Kidney (tissue), 14 donors: ENCODE measurements around the gene BCL2L11. TPM values are rescaled to one million over a fixed set of nuclear protein-coding genes. Genes with fewer than 3 reads are reported as not detected.

ENCODE experiments used
- DNase-seq, 5 donors: peaks; one replicate each; pipeline ENCODE4 v3.0.0-alpha.2; 2013 to 2020
- FAIRE-seq: peaks from 2 replicates; lab custom pipeline; 2012; peaks lifted over from hg19 to GRCh38; lab: Jason Lieb, UNC
- H3K27ac ChIP-seq, 2 donors: one replicate each; pipeline ENCODE4 v1.7.0; 2013; ENCODE audit warnings: low read depth in 2 of 2, low read length in 2 of 2, inconsistent platforms in 1 of 2
- H3K27me3 ChIP-seq: one replicate; pipeline ENCODE4 v1.7.1; 2013; ENCODE audit warnings: low read length, inconsistent platforms; ENCODE audit not compliant: control insufficient read depth, insufficient read depth
- H3K36me3 ChIP-seq, 3 donors: one replicate each; pipeline versions ENCODE4 v1.7.0 to v1.7.1; 2013; ENCODE audit warnings: low read length in 3 of 3, control low read depth in 1 of 3, inconsistent platforms in 1 of 3; ENCODE audit not compliant: insufficient read depth in 3 of 3, control insufficient read depth in 2 of 3
- H3K4me1 ChIP-seq, 3 donors: one replicate each; pipeline versions ENCODE4 v1.7.0 to v1.7.1; 2013; ENCODE audit warnings: low read length in 3 of 3, inconsistent platforms in 1 of 3, low read depth in 1 of 3; ENCODE audit not compliant: control insufficient read depth in 2 of 3, insufficient read depth in 2 of 3
- H3K4me3 ChIP-seq, 3 donors: one replicate each; pipeline versions ENCODE4 v1.7.0 to v1.8.1; 2013; ENCODE audit warnings: low read length in 3 of 3, control low read depth in 1 of 3, inconsistent platforms in 1 of 3
- H3K9ac ChIP-seq, 3 donors: one replicate each; pipeline versions ENCODE4 v1.7.0 to v1.7.1; 2013; ENCODE audit warnings: low read length in 3 of 3, control low read depth in 1 of 3, inconsistent platforms in 1 of 3
- H3K9me3 ChIP-seq, 3 donors: one replicate each; pipeline versions ENCODE4 v1.7.0 to v1.7.1; 2013; ENCODE audit warnings: low read length in 3 of 3, control low read depth in 1 of 3, inconsistent platforms in 1 of 3; ENCODE audit not compliant: control insufficient read depth in 2 of 3, insufficient read depth in 1 of 3
- CTCF ChIP-seq: IDR thresholded peaks from 3 replicates; pipeline ENCODE4 v1.5.1; 2012; ENCODE audit warnings: mild to moderate bottlenecking, moderate library complexity, borderline replicate concordance; ENCODE audit not compliant: insufficient read depth; ENCODE audit errors: extremely low read depth
- intact Hi-C: fragments of 100-400 bp; cut with DNase I; formaldehyde crosslinking; loops from one replicate; pipeline ENCODE4 v1.11.1; 2022
- polyA plus RNA-seq: library from polyadenylated mRNA; stranded (reverse); fragments of 350-450 nt; fragmentation: Illumina TruSeq; extraction: RNeasy Lipid Tissue Mini Kit (QIAGEN cat#74804); gene quantifications from one replicate; pipeline ENCODE4 v1.2.3, GENCODE V29; 2014; ENCODE audit warnings: low read depth, low replicate concordance; ENCODE audit not compliant: insufficient read depth
- total RNA-seq: library from RNA; stranded (reverse); fragmentation: NEBNext Ultra II Directional; extraction: Animal tissue kit (Norgen Biotek cat#: 25700); gene quantifications from one replicate; pipeline ENCODE4 v1.2.1, GENCODE V29; 2021
- donor health status: control.
- donor health status: control.
- donor health status: control.
- donor health status: control.
- donor health status: control.
- donor health status: DM: yes; HTN: yes; CAD: no.
- donor health status: Normal renal cell carcinoma (clear cell type).

The BCL2L11 gene
- total and polyA plus RNA-seq, 2 donors from 2014 or later: 6.5 to 32.7 TPM

- TF ChIP-seq CTCF: no peak
- no peak overlapping the region for H3K27ac ChIP-seq
- intact Hi-C loops: no loop called here
Measured at GRCh38 chr2:111207851-111208250, 87.1 kb downstream of the BCL2L11 start.

DNA sequence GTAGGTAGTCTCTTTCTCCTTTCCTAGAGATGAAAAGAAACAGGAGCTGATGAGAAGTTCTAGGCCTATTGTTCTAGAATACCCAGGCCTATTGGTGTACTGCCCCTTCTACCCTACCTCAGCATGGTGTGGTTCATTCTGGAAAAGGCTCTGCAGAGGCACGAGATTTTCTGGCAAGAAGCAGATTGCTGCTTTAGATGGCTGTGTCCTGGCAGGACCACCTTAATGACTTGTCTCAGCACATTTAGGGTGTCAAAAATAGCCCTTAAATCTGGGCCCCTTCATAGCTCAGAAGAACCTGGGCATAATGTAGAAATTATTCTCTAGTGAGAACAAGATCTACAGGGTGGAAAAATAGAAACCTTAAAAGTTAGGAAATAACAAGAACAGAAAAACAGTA lies 87.9 kb downstream of the BCL2L11 start:
- H3K27ac ChIP-seq: no peak overlapping the region
- no peaks in the 10 kb centered on the region for H3K27me3 ChIP-seq
- intact Hi-C loops: no loop called here
- TF ChIP-seq CTCF: no peak
- FAIRE-seq (no peak), DNase-seq (no peak)
- H3K36me3 ChIP-seq: no peaks in the 10 kb centered on the region
- no peaks in the 10 kb centered on the region for H3K4me1 ChIP-seq
- no peak overlapping the region for H3K4me3 ChIP-seq
- H3K9me3 ChIP-seq: peaks cover 0 to 1% (median 0%) of the 10 kb centered on the region in 3 donors
- no peak overlapping the region for H3K9ac ChIP-seq

More at GRCh38 chr2:111207851-111208250, 87.1 kb downstream of the BCL2L11 start:
- H3K36me3 ChIP-seq: no peaks in the 10 kb centered on the region
- H3K4me1 ChIP-seq: no peaks in the 10 kb centered on the region
- H3K9me3 ChIP-seq: no peaks in the 10 kb centered on the region
- DNase-seq (no peak), FAIRE-seq (no peak)
- H3K9ac ChIP-seq: no peak overlapping the region
- no peaks in the 10 kb centered on the region for H3K27me3 ChIP-seq
- no peak overlapping the region for H3K4me3 ChIP-seq

DNA sequence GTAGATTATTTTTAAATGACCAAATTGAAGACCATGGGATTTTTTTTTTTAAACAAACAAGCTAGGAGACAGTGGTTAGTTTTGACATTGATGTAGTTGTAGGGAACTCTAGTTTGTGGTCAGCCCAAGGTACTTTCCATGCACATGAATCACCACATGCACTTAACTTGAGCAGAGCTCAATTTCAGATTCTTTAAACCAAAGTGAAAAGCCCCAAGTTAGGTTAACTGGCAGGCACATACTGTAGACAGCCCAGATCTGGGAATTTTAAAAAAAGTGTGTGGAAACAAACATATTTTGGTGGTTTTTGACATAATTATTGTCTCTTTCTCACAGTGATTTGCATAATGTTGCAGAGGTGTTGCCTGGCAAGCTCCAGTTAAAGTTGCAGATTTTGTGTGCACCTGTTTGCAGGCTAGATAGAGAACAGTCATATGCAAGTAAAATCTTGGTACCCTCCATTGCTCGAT lies 88.4 kb downstream of the BCL2L11 start:
- H3K27ac ChIP-seq: no peak overlapping the region
- H3K27me3 ChIP-seq: no peaks in the 10 kb centered on the region
- H3K4me1 ChIP-seq: no peaks in the 10 kb centered on the region
- intact Hi-C loops: no loop called here
- TF ChIP-seq CTCF: no peak
- no peaks in the 10 kb centered on the region for H3K36me3 ChIP-seq
- H3K9ac ChIP-seq: no peak overlapping the region
- DNase-seq: no peak
- no peak overlapping the region for H3K4me3 ChIP-seq
- FAIRE-seq: no peak
- peaks cover 0 to 4% (median 2%) of the 10 kb centered on the region in 3 donors for H3K9me3 ChIP-seq

DNA sequence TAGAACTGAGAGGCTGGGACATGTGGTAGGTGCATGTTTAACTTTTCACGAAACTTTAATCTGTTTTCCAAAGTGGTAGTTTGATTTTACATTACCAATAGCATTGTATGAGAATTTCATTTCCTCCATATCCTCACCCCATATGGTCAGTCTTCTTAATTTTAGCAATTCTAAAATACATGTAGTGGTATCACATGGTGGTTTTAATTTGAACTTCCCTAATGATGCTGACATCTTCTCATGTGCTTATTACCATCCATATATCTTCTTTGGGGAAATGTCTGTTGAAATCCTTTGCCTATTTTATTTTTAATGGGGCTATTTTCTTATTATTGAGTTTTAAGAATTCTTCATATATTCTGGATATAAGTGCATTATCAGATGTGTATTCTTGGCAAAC lies 89.3 kb downstream of the BCL2L11 start:
- peaks cover 0 to 6% (median 2%) of the 10 kb centered on the region in 3 donors for H3K9me3 ChIP-seq
- no peak for FAIRE-seq
- intact Hi-C loops: no loop called here

More for the DNA sequence above, 89.3 kb downstream of the BCL2L11 start:
- no peaks in the 10 kb centered on the region for H3K4me1 ChIP-seq
- no peak for DNase-seq
- no peak overlapping the region for H3K9ac ChIP-seq
- H3K36me3 ChIP-seq: no peaks in the 10 kb centered on the region
- H3K27ac ChIP-seq: no peak overlapping the region
- TF ChIP-seq CTCF: no peak
- H3K27me3 ChIP-seq: no peaks in the 10 kb centered on the region
- no peak overlapping the region for H3K4me3 ChIP-seq
